Heart right ventricle (tissue), 16 donors: ENCODE data around the gene YPEL4. TPM values are rescaled to one million over a fixed set of nuclear protein-coding genes. Genes with fewer than 3 reads are reported as not detected.

Source experiments
- ATAC-seq, 8 donors: fragments of 200-7000 bp; cut with Tn5 transposase; one replicate each; pipeline ENCODE4 v1.9.1; 2020; ENCODE audit warnings: mild to moderate bottlenecking in 8 of 8, moderate library complexity in 8 of 8, moderate number of reproducible peaks in 1 of 8
- DNase-seq, 2 donors: peaks; one replicate each; pipeline ENCODE4 v3.0.0-alpha.2; 2020
- H3K27ac ChIP-seq, 10 donors: fragments of 200-600 bp; sonication (generic) in 2 of 10; one replicate each; pipeline versions ENCODE4 v1.5.0 to v1.8.0; 2020 to 2022; ENCODE audit warnings: mild to moderate bottlenecking in 3 of 10
- H3K27me3 ChIP-seq, 7 donors: fragments of 200-600 bp; one replicate each; pipeline ENCODE4 v1.8.0; 2021 to 2022; ENCODE audit warnings: mild to moderate bottlenecking in 2 of 7
- H3K36me3 ChIP-seq, 9 donors: fragments of 200-600 bp; sonication (generic) in 1 of 9; one replicate each; pipeline versions ENCODE4 v1.5.0 to v1.8.0; 2020 to 2022; ENCODE audit warnings: mild to moderate bottlenecking in 2 of 9
- H3K4me1 ChIP-seq, 9 donors: fragments of 200-600 bp; sonication (generic) in 1 of 9; one replicate each; pipeline versions ENCODE4 v1.5.0 to v1.8.0; 2020 to 2022; ENCODE audit warnings: mild to moderate bottlenecking in 4 of 9
- H3K4me3 ChIP-seq, 10 donors: fragments of 200-600 bp; sonication (generic) in 2 of 10; one replicate each; pipeline versions ENCODE4 v1.5.0 to v1.8.0; 2020 to 2022; ENCODE audit warnings: mild to moderate bottlenecking in 7 of 10, moderate library complexity in 2 of 10
- H3K9me3 ChIP-seq, 11 donors: fragments of 200-600 bp in 10 of 11; sonication (generic) in 2 of 11; one replicate each; pipeline versions ENCODE4 v1.5.0 to v1.8.0; 2013 to 2022; ENCODE audit warnings: mild to moderate bottlenecking in 2 of 11, control low read depth in 1 of 11, moderate library complexity in 1 of 11
- CTCF ChIP-seq, 9 donors: fragments of 200-600 bp; sonication (generic) in 2 of 9; IDR thresholded peaks; one replicate each; pipeline versions ENCODE4 v1.5.0 to v1.8.0; 2021 to 2022; ENCODE audit warnings: antibody characterized with exemption in 9 of 9, mild to moderate bottlenecking in 5 of 9, moderate library complexity in 1 of 9
- WGBS, 2 donors: extraction: QIAGEN DNeasy Blood & Tissue Kit; methylation state at CpG; one replicate each; pipeline ENCODE4 v1.1.7; 2013; ENCODE audit warnings: inconsistent platforms in 1 of 2; 5-methylcytosine and 5-hydroxymethylcytosine counted together
- intact Hi-C, 10 donors: fragments of 100-400 bp; cut with DNase I; formaldehyde crosslinking; loops; one replicate each; pipeline versions ENCODE4 v1.11.1 to v1.14.2; 2022
- polyA plus RNA-seq, 2 donors: library from polyadenylated mRNA; stranded (reverse); fragments of 200-250 nt; gene quantifications; one replicate each; pipeline ENCODE4 v1.2.3, GENCODE V29; 2013
- total RNA-seq, 10 donors: library from RNA; stranded (reverse); fragmentation: NEBNext Ultra II Directional in 3 of 10; extraction: Animal tissue kit (Norgen Biotek cat#: 25700) in 3 of 10; gene quantifications; one replicate each; pipeline versions ENCODE4 v1.2.1 to v1.2.4, GENCODE V29; 2021 to 2023
- donor health status: Arrhythmogenic right ventricular cardiomyopathy.
- donor health status: ischemic (EF 13 %, LVEDD 7.1; RV severe dilation, severe dysfunction).
- donor health status: healthy with polysubstance abuse.
- donor health status: DM: no; HTN: yes; CAD: no.
- donor health status: DM: no; HTN: no; CAD: no.
- donor health status: ischemic (EF 25% LVEDD 6.9; RV normal size, moderate dysfunction).
- donor health status: ischemic (EF 25% LVEDD 5.7; RV mildly dilated, moderate dysfunction).
- donor health status: healthy.
- donor health status: DM: yes; HTN: yes; CAD: no.
- donor health status: Ischemic cardiomyopathy.
- donor health status: ischemic (EF 35%, LVEDD 5.7; RV mildly dilated, moderate dysfunction).
- donor health status: nonischemic (EF 11% LVEDD 7.7; RV severe dilation, severe dysfunction).
- donor health status: DM: yes; HTN: yes; CAD: no.
- donor health status: PGD.
- donor health status: ischemic (EF 29% LVEDD 5.4; RV normal size, mild dysfunction).
- donor health status: nonischemic (EF 23%, LVEDD 6.1; RV moderate dilation, normal function).

Gene YPEL4
- total and polyA plus RNA-seq, 12 donors = 0.17 to 3.4 (median 0.55) TPM; not detected in 1

GRCh38 chr11:57680552-57680874 lies 30.8 kb upstream of the YPEL4 start:
- Histone ChIP-seq H3K27ac (no peak overlapping the region), H3K36me3 (peaks cover 0 to 95% (median 17%) of the 10 kb centered on the region in 9 donors), H3K9me3 (no peaks in the 10 kb centered on the region), H3K27me3 (no peaks in the 10 kb centered on the region), H3K4me3 (no peak overlapping the region), H3K4me1 (peaks cover 0 to 50% (median 17%) of the 10 kb centered on the region in 9 donors)
- intact Hi-C loops = no loop called here
- WGBS, 2 donors = 80 to 93% methylated on average over 2 of the region's 2 CpGs
- no peak for TF ChIP-seq CTCF (IDR thresholded peaks at IDR 0.05)
- ATAC-seq (no peak), DNase-seq (no peak)

DNA sequence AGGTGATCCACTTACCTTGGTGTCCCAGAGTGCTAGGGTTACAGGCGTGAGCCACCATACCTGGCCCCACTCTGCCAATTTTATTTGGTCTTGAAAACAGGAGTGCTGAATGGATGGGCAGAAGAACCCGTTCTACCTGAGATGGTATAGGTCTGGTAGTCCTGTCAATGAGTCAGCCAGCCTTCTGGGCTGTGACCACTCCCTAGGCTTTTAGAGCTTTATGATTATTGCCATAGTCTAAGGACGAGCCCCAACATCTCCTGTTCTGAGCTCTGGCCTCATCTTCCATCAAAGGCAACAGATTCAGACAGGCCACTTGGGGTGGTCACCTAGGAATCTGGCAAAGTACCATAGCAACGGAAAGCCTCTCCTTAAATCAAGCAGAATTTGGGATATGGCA lies 29.7 kb upstream of the YPEL4 start:
- 93 to 94% methylated on average over 4 of the region's 4 CpGs for WGBS, 2 donors
- Histone ChIP-seq H3K4me3 (no peak overlapping the region), H3K36me3 (peaks cover 0 to 95% (median 17%) of the 10 kb centered on the region in 9 donors), H3K27ac (no peak overlapping the region), H3K9me3 (no peaks in the 10 kb centered on the region), H3K4me1 (peaks cover 0 to 54% (median 21%) of the 10 kb centered on the region in 9 donors), H3K27me3 (no peaks in the 10 kb centered on the region)
- DNase-seq (no peak), ATAC-seq (no peak)
- intact Hi-C loops = no loop called here
- TF ChIP-seq CTCF (IDR thresholded peaks at IDR 0.05) = no peak

- peaks cover 0 to 41% (median 17%) of the 10 kb centered on the region in 9 donors for H3K4me1 ChIP-seq
- ATAC-seq (no peak), DNase-seq (no peak)
- intact Hi-C loops = no loop called here
- no peaks in the 10 kb centered on the region for H3K9me3 ChIP-seq
- H3K36me3 ChIP-seq = peaks cover 0 to 87% (median 31%) of the 10 kb centered on the region in 9 donors
- no peak overlapping the region for H3K27ac ChIP-seq
- H3K4me3 ChIP-seq = no peak overlapping the region
- H3K27me3 ChIP-seq = no peaks in the 10 kb centered on the region
- WGBS, 2 donors = 88% methylated on average over 3 of the region's 3 CpGs
- no peak for TF ChIP-seq CTCF (IDR thresholded peaks at IDR 0.05)
Measured at GRCh38 chr11:57675176-57675941, 25.6 kb upstream of the YPEL4 start.

DNA sequence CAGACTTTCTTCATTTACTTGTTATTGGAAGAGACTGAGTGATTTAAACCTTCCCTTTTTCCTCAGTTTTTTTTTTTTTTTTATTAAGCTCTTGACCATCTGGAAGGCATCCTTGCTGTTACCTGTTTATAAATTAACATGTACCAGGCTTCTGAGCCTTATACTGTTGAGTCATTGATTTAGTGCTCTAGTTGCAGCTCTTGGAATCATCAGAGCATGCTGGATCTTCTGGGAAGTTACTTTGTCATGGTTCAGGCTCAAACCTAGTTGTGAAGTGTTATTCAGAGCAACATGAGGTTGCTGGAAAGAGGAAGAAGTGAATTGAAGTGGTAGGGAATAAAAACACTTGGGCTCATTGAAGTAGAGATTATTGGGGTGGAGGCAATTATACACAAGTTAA lies 24.5 kb upstream of the YPEL4 start:
- ATAC-seq (no peak), DNase-seq (no peak)
- Histone ChIP-seq H3K4me1 (peaks cover 0 to 41% (median 20%) of the 10 kb centered on the region in 9 donors), H3K36me3 (peaks cover 0 to 77% (median 31%) of the 10 kb centered on the region in 9 donors), H3K27me3 (no peaks in the 10 kb centered on the region), H3K9me3 (no peaks in the 10 kb centered on the region), H3K4me3 (no peak overlapping the region), H3K27ac (no peak overlapping the region)
- intact Hi-C loops = loop anchor here in 1 of 10 donors (5.0 kb wide), 1 partner anchor 33 kb away; no protein-coding TSS in a partner anchor
- TF ChIP-seq CTCF (IDR thresholded peaks at IDR 0.05) = no peak
